NCI-H1694 treated with DMSO at 0.1 percent for 48 hours (cell line): ENCODE results near the gene SCGB1D1.
A peak's percentile ranks its signal among the peaks of the same experiment; 100 is the strongest.
"Not testable (repeated sequence)": the region's sequence is repeated elsewhere in the genome, so short reads cannot be mapped to it uniquely, and the experiment has no call there.

Source experiments
- DNase-seq: peaks from one replicate; lab custom pipeline; 2025; lab: John Stamatoyannopoulos, UW

The SCGB1D1 gene

GRCh38 chr11:62166371-62166770, 23.6 kb upstream of the SCGB1D1 start:
- no peak for DNase-seq

DNA sequence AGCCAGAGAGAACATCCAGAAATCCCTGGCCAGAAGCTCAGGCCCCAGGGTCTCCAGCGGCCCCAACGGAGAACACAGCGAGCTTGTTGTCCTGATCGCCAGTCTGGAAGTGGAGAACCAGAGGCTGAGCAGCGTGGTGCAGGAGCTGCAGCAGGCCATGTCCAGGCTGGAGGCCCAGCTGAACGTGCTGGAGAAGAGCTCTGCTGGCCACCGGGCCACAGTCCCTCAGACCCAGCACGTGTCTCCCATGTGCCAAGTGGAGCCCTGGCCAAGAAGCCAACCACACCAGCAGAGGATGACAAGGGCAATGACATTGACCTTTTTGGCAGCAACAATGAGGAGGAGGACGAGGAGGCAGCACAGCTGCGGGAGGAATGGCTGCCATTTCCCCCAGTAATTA, 20.6 kb upstream of the SCGB1D1 start:
- DNase-seq: no peak

- DNase-seq: no peak
These were observed 20.1 kb upstream of the SCGB1D1 start for GRCh38 chr11:62169935-62170334.

GRCh38 chr11:62171261-62171723, 18.7 kb upstream of the SCGB1D1 start:
- peak; percentile 79 for DNase-seq

- no peak for DNase-seq
These were observed 17.7 kb upstream of the SCGB1D1 start for GRCh38 chr11:62172294-62172693.

DNA sequence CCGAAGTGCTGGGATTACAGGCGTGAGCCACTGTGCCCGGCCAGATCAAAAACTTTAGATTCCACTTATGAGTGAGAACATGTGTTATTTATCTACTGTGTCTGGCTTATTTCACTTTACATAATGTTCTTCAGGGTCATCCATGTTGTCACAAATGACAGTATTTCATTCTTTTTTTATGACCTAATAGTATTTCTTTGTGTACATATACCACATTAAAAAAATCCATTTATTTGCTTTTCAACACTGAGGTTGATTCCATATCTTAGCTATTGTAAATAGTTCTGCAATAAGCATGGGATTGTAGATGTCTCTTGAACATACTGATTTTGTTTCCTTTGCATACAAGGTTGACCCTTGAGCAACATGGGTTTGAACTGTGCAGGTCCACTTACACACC, 13.2 kb upstream of the SCGB1D1 start:
- DNase-seq: no peak

DNA sequence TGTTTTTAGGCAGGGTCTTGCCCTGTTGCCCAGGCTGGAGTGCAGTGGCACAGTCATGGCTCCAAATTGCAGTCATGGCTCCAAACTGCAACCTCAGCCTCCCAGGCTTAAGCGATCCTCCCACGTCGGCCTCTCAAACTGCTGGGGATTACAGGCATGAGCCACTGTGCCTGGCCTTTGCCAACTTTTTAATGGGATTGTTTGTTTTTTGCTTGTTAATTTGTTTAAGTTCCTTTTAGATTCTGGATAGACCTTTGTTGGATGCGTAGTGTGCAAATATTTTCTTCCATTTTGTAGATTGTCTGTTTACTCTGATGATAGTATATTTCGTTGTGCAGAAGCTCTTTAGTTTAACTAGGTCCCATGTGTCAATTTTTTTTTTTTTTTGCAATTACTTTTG, 10.0 kb upstream of the SCGB1D1 start:
- no peak for DNase-seq

- DNase-seq: no peak
These were observed 8.9 kb upstream of the SCGB1D1 start for GRCh38 chr11:62181097-62181496.

GRCh38 chr11:62182147-62182891, 7.7 kb upstream of the SCGB1D1 start:
- no peak for DNase-seq

DNA sequence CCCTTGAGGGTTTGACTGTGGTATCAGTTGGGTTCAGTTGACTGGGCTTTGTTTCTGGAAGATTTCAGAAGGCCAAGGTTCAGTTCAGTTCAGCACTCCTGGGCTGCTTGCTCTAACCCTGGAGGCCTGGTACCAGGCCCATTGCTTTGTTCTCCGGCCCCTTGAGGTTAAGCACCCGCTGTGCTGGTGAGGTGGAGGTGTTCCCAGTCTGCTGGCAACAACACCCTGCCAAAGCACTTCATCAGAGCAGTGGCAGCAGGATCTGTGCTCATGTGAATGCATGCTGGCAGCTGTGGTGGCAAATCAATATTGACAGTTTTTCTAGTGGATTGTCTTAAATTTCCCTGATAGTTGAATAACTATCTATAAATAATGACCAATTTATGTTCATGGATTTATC, 3.8 kb upstream of the SCGB1D1 start:
- DNase-seq: no peak

GRCh38 chr11:62193952-62194351, 3.9 kb downstream of the SCGB1D1 start:
- DNase-seq: no peak

DNA sequence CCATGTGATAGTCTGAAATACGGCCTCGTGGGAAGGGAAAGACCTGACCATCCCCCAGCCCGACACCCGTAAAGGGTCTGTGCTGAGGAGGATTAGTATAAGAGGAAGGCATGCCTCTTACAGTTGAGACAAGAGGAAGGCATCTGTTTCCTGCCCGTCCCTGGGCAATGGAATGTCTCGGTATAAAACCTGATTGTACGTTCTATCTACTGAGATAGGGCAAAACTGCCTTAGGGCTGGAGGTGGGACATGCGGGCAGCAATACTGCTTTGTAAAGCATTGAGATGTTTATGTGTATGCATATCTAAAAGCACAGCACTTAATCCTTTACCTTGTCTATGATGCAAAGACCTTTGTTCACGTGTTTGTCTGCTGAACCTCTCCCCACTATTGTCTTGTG, 5.0 kb downstream of the SCGB1D1 start:
- DNase-seq: not testable (repeated sequence)

DNA sequence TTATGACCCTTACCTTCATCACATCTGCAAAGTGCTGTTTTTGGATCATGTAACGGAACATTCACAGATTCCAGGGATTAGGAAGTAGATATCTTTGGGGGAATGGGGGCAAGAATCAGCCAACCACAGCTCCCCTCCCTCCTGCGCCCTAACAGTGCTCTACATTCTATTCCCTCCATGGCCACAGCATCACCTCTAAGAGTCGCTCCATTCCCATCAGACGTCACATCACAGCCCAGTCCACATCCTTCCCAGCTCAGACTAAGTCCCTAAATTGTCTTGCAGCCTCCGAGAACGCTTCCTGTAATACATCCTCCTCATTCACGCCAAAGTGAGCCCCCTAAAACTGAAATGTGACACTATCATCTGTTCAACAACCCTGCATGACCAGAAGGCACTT, 5.9 kb downstream of the SCGB1D1 start:
- DNase-seq: no peak

GRCh38 chr11:62197400-62197799, 7.4 kb downstream of the SCGB1D1 start:
- DNase-seq: not testable (repeated sequence)

GRCh38 chr11:62201376-62201775, 11.4 kb downstream of the SCGB1D1 start:
- no peak for DNase-seq

DNA sequence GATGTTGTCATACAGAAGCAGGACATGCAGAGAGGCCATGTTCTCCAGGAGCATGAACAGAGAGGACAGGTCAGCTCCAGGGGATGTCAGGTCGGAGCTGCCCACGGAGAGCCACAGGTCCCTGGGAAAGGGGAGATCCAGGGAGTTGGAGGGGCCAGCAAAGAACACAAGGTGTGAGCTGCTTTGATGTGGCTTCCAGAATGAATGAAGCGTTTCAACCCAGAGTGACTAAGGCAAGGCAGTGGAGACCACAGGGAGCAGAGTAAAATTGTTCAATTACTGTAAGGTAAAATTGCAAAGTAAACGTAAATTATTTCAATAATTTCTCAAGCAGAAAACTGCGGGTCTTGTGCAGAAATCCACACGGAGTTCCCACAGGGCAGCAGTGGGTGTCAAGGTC, 12.9 kb downstream of the SCGB1D1 start:
- DNase-seq: no peak

- DNase-seq: no peak
These were observed 14.4 kb downstream of the SCGB1D1 start for GRCh38 chr11:62204430-62204829.

GRCh38 chr11:62205441-62205840, 15.4 kb downstream of the SCGB1D1 start:
- no peak for DNase-seq

DNA sequence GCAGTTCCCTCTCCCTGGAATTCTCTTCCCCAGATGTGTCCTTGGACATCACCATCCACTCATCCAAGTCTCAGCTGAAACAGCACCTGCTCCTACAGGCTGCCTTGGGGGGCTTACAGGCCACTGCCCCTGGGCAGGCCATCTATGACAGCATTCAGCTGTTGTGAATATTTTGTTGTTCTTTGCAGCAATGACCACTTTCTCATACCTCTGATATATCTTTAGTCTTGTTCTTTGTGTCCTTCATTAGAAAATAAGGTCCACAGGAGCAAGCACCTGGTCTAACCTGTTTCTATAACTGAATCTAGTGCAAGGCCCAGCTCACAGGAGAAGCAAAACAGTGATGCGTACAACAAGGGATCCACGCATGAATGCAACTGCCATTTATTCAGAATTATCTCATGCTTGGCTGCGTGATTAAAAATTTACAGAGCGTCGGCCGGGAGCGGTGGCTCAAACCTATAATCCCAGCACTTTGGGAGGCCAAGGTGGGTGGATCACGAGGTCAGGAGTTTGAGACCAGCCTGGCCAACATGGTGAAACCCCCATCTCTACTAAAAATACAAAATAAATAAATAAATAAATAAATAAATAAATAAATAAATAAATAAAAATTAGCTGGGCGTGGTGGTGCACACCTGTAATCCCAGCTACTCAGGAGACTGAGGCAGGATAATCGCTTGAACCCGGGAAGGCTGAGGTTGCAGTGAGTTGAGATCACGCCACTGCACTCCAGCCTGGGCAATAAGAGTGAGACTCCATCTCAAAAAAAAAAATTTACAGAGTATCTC, 16.5 kb downstream of the SCGB1D1 start:
- DNase-seq: not testable (repeated sequence)

DNA sequence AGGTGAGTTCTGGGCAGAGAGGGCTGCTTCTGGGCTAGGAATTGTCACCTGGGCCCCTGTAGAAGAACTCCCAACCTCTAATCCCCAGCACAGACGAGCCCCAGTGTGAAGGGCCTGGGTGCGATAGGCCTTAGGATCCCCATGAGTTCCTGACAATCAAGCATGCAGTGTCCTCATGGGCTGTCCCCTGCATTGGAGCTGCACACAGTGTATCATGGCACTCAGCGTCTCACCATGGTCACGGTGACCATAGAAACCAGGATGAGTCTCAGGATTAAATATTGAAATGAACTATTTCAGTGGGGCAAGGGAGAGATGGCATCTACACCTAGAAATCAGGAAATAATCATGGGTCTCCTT, 18.7 kb downstream of the SCGB1D1 start:
- no peak for DNase-seq

- DNase-seq: no peak
These were observed 27.3 kb downstream of the SCGB1D1 start for GRCh38 chr11:62217191-62217748.

GRCh38 chr11:62221498-62221897, 31.5 kb downstream of the SCGB1D1 start:
- DNase-seq: no peak

GRCh38 chr11:62223095-62223494, 33.1 kb downstream of the SCGB1D1 start:
- no peak for DNase-seq
